OCI-LY3 (cell line): Measurements from ENCODE around the gene DVL2.

Source experiments
- H2AFZ ChIP-seq: fragments of 200-600, 300-600 bp; shearing (Covaris generic); 2 replicates; pipeline ENCODE4 v1.6.0; 2014; ENCODE audit warnings: antibody characterized with exemption, low read depth, low read length
- H3K27ac ChIP-seq: fragments of 200-600, 300-600 bp; sonication (generic); 2 replicates; pipeline ENCODE4 v1.5.1; 2014; ENCODE audit warnings: mild to moderate bottlenecking, low read length, moderate library complexity, mixed read lengths
- H3K27me3 ChIP-seq: fragments of 200-600, 300-600 bp; sonication (generic); 2 replicates; pipeline ENCODE4 v1.6.1; 2014; ENCODE audit warnings: low read depth, low read length, mixed read lengths
- H3K36me3 ChIP-seq: fragments of 200-600, 300-600 bp; sonication (generic); replicated peaks from 2 replicates; pipeline ENCODE3; 2014; ENCODE audit warnings: low read depth, low read length, mixed read lengths
- H3K4me1 ChIP-seq: fragments of 300-600, 200-600 bp; sonication (generic); 2 replicates; pipeline ENCODE4 v1.6.1; 2014; ENCODE audit warnings: low read length, mixed read lengths
- H3K4me2 ChIP-seq: fragments of 200-600, 300-600 bp; sonication (generic); 2 replicates; pipeline ENCODE4 v1.6.1; 2014; ENCODE audit warnings: low read length, mixed read lengths
- H3K4me3 ChIP-seq: fragments of 300-600, 200-600 bp; sonication (generic); 2 replicates; pipeline ENCODE4 v1.5.1; 2014; ENCODE audit warnings: antibody characterized with exemption, mild to moderate bottlenecking, low read length, moderate library complexity
- H3K79me2 ChIP-seq: fragments of 300-600, 200-600 bp; shearing (Covaris generic); 2 replicates; pipeline ENCODE4 v1.6.1; 2014; ENCODE audit warnings: mild to moderate bottlenecking, low read length, mixed read lengths
- H3K9ac ChIP-seq: fragments of 300-600, 200-600 bp; shearing (Covaris generic); 2 replicates; pipeline ENCODE4 v1.6.0; 2014; ENCODE audit warnings: mild to moderate bottlenecking, low read length, moderate library complexity
- H3K9me3 ChIP-seq: fragments of 200-600, 300-600 bp; shearing (Covaris generic); 2 replicates; pipeline ENCODE4 v1.6.1; 2014; ENCODE audit warnings: low read length, mixed read lengths; ENCODE audit not compliant: insufficient read depth
- H4K20me1 ChIP-seq: fragments of 200-600, 300-600 bp; sonication (generic); 2 replicates; pipeline ENCODE4 v1.6.1; 2016; ENCODE audit warnings: low read length, mixed read lengths; ENCODE audit not compliant: insufficient read depth
- CTCF ChIP-seq: fragments of 200-600, 300-600 bp; sonication (generic); IDR thresholded peaks from 2 replicates; pipeline ENCODE4 v1.5.1; 2014; ENCODE audit warnings: antibody characterized with exemption, low read length, low read depth
- EZH2phosphoT487 ChIP-seq: fragments of 200-600 bp; shearing (Covaris generic); IDR thresholded peaks from 2 replicates; pipeline ENCODE4 v1.6.1; 2018; ENCODE audit warnings: antibody characterized with exemption, mixed run types, low read depth

DVL2 gene

GRCh38 chr17:7260151-7260550 is 25.8 kb upstream of the DVL2 start:
- Histone ChIP-seq H3K79me2 (no peaks in the 10 kb centered on the region), H3K4me2 (no peak overlapping the region), H4K20me1 (no peaks in the 10 kb centered on the region), H3K27me3 (no peaks in the 10 kb centered on the region), H2AFZ (no peak overlapping the region), H3K9ac (no peak overlapping the region), H3K4me1 (0 out of 2 replicates have a peak, but pooled peaks cover 2% of the 10 kb centered on the region), H3K4me3 (no peak overlapping the region), H3K27ac (no peak overlapping the region), H3K9me3 (no peaks in the 10 kb centered on the region), H3K36me3 (peaks cover 2% of the 10 kb centered on the region)
- TF ChIP-seq EZH2phosphoT487 (no peak), CTCF (no peak)

DNA sequence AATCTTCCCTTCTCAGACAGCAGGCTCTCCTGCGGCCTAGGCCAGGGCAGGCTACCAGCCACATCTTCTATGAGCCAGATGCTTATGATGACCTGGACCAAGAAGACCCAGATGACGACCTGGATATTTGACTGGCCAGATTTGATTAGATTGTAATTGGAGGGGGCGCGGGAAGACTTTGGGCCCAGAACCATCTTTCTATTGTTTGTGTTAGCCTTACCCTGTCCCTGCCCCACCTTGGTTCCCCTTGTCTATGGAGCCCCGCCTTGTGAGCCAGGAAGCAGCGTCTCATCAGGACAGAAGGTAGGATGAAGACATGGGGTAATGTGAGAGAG is 25.2 kb upstream of the DVL2 start:
- no peak overlapping the region for H3K4me3 ChIP-seq
- no peaks in the 10 kb centered on the region for H4K20me1 ChIP-seq
- no peaks in the 10 kb centered on the region for H3K9me3 ChIP-seq
- no peaks in the 10 kb centered on the region for H3K27me3 ChIP-seq
- TF ChIP-seq EZH2phosphoT487 (no peak), CTCF (no peak)
- H3K4me1 ChIP-seq: 0 out of 2 replicates have a peak, but pooled peaks cover 2% of the 10 kb centered on the region
- H3K4me2 ChIP-seq: no peak overlapping the region
- no peaks in the 10 kb centered on the region for H3K79me2 ChIP-seq
- peaks cover 7% of the 10 kb centered on the region for H3K36me3 ChIP-seq
- H3K9ac ChIP-seq: no peak overlapping the region
- H2AFZ ChIP-seq: no peak overlapping the region
- H3K27ac ChIP-seq: no peak overlapping the region

GRCh38 chr17:7258731-7259554 is 24.6 kb upstream of the DVL2 start:
- no peak overlapping the region for H3K27ac ChIP-seq
- H2AFZ ChIP-seq: no peak overlapping the region
- H3K4me3 ChIP-seq: no peak overlapping the region
- no peak overlapping the region for H3K4me2 ChIP-seq
- no peak overlapping the region for H3K9ac ChIP-seq
- no peaks in the 10 kb centered on the region for H3K27me3 ChIP-seq
- peaks cover 13% of the 10 kb centered on the region for H3K36me3 ChIP-seq
- no peaks in the 10 kb centered on the region for H4K20me1 ChIP-seq
- no peaks in the 10 kb centered on the region for H3K9me3 ChIP-seq
- no peaks in the 10 kb centered on the region for H3K79me2 ChIP-seq
- TF ChIP-seq CTCF: no peak
- 0 out of 2 replicates have a peak, but pooled peaks cover 2% of the 10 kb centered on the region for H3K4me1 ChIP-seq

GRCh38 chr17:7256766-7257456 is 22.6 kb upstream of the DVL2 start:
- Histone ChIP-seq H3K4me3 (no peak overlapping the region), H3K36me3 (peaks cover 13% of the 10 kb centered on the region), H3K79me2 (peaks cover 12% of the 10 kb centered on the region), H3K4me1 (peaks cover 6% of the 10 kb centered on the region), H3K27ac (no peak overlapping the region), H3K4me2 (no peak overlapping the region), H3K9ac (no peak overlapping the region), H4K20me1 (no peaks in the 10 kb centered on the region), H3K27me3 (no peaks in the 10 kb centered on the region), H3K9me3 (no peaks in the 10 kb centered on the region), H2AFZ (no peak overlapping the region)
- no peak for TF ChIP-seq CTCF
- no peak for TF ChIP-seq EZH2phosphoT487
